Vagina (tissue), 2 donors: ENCODE data around the gene MACIR.

ENCODE experiments used
- CTCF ChIP-seq, 3 experiments: fragments of 450-650 bp in 2 of 3; fragments of 200-600 bp in 1 of 3; sonication (generic) in 1 of 3; IDR thresholded peaks; one replicate each; pipeline ENCODE4 v1.5.1; 2017 to 2019; ENCODE audit warnings: antibody characterized with exemption in 3 of 3, mild to moderate bottlenecking in 2 of 3, moderate library complexity in 2 of 3
- POLR2A ChIP-seq, 2 donors: fragments of 450-650 bp; IDR thresholded peaks; one replicate each; pipeline ENCODE4 v1.6.1; 2017; ENCODE audit warnings: antibody characterized with exemption in 2 of 2, mild to moderate bottlenecking in 2 of 2, moderate library complexity in 2 of 2
- POLR2AphosphoS5 ChIP-seq, 2 donors: sonication (generic); formaldehyde crosslinking; IDR thresholded peaks; one replicate each; pipeline ENCODE4 v1.9.0; 2017; ENCODE audit warnings: antibody characterized with exemption in 2 of 2, mild to moderate bottlenecking in 2 of 2, low read depth in 1 of 2; ENCODE audit not compliant: insufficient read depth in 1 of 2

GRCh38 chr5:103293099-103293498 is 34.5 kb downstream of the MACIR start:
- no peak for TF ChIP-seq CTCF (IDR thresholded peaks at IDR 0.05)
- TF ChIP-seq POLR2A (IDR thresholded peaks at IDR 0.05) = no peak
- TF ChIP-seq POLR2AphosphoS5 (IDR thresholded peaks at IDR 0.05; ENCODE audit: insufficient read depth in 1 of 2, low read depth in 1 of 2) = no peak
